MM.1S (cell line): ENCODE data around the gene FAM131A.

Experiments used
- CTCF ChIP-seq: fragments of 300-600 bp; sonication (generic); IDR thresholded peaks from 2 replicates; pipeline ENCODE4 v1.5.1; 2016; ENCODE audit warnings: antibody characterized with exemption, low read length, mixed read lengths
- EZH2 ChIP-seq: fragments of 300-600 bp; sonication (generic); optimal IDR thresholded peaks from 2 replicates; pipeline ENCODE3; 2017; ENCODE audit warnings: low read depth, mild to moderate bottlenecking, antibody characterized with exemption, low read length, mixed read lengths
- EZH2phosphoT487 ChIP-seq: fragments of 300-600 bp; sonication (generic); IDR thresholded peaks from 2 replicates; pipeline ENCODE4 v1.6.1; 2018; ENCODE audit warnings: antibody characterized with exemption, low read length

GRCh38 chr3:184291738-184292445, 45.5 kb upstream of the FAM131A start:
- TF ChIP-seq CTCF (no peak), EZH2 (no peak), EZH2phosphoT487 (no peak)
